ENCODE measurements around the gene CHRNA4.

DNA sequence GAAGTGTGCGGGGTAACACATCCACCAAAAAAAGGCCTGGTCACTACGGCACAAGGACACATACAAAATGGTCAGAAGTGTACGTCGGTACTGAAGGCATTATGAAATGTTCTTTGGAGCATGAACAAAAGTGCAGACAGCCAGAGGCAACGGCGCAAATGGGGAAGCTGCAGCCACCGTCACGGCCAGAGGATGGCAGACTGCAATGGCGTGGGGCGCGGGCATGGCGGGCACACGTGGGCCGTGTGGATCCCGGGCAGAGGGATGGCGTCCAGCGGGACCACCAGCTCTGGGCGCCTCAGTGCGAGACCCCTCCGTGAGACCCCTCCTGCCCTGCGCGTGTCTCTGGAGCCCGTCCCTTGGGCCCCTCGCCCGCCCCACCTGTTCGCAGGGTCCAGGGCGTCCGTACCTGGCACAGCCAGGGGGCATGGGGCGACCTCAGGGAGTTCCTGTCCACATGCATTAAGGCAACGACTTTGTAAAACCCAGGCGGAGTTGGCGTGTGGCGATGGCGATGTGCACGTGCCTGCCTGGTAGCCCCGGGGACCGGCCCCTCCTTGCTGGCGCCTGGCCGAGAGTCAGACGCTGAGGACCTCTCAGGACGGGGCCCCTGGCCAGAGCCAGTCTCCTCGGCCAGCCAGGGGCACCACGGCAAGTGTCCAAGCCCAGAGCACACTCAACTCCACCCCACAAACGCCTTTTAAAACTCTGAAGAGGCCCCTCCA, 39.5 kb upstream of the CHRNA4 start:
- TF ChIP-seq, protein P1, sequence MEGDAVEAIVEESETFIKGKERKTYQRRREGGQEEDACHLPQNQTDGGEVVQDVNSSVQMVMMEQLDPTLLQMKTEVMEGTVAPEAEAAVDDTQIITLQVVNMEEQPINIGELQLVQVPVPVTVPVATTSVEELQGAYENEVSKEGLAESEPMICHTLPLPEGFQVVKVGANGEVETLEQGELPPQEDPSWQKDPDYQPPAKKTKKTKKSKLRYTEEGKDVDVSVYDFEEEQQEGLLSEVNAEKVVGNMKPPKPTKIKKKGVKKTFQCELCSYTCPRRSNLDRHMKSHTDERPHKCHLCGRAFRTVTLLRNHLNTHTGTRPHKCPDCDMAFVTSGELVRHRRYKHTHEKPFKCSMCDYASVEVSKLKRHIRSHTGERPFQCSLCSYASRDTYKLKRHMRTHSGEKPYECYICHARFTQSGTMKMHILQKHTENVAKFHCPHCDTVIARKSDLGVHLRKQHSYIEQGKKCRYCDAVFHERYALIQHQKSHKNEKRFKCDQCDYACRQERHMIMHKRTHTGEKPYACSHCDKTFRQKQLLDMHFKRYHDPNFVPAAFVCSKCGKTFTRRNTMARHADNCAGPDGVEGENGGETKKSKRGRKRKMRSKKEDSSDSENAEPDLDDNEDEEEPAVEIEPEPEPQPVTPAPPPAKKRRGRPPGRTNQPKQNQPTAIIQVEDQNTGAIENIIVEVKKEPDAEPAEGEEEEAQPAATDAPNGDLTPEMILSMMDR (IDR thresholded peaks at IDR 0.05), result no peak
- TF ChIP-seq POLR2A (IDR thresholded peaks at IDR 0.05), result no peak
